Sigmoid colon (tissue), 7 donors: Measurements from ENCODE around the gene EPDR1. TPM values are rescaled to one million over a fixed set of nuclear protein-coding genes. Genes with fewer than 3 reads are reported as not detected.

Experiments used
- DNase-seq: peaks from one replicate; pipeline ENCODE4 v3.0.0-alpha.2; 2019
- H3K27ac ChIP-seq, 4 donors: fragments of 200-600 bp; sonication (generic); one replicate each; pipeline ENCODE4 v1.5.1; 2016 to 2019; ENCODE audit warnings: mild to moderate bottlenecking in 1 of 4
- H3K27me3 ChIP-seq, 3 donors: fragments of 200-600 bp; sonication (generic); one replicate each; pipeline ENCODE4 v1.5.1; 2019; ENCODE audit warnings: mild to moderate bottlenecking in 1 of 3
- H3K36me3 ChIP-seq, 4 donors: fragments of 200-600 bp; sonication (generic); one replicate each; pipeline ENCODE4 v1.5.1; 2016 to 2019
- H3K4me1 ChIP-seq, 4 donors: fragments of 200-600 bp; sonication (generic); one replicate each; pipeline ENCODE4 v1.5.1; 2017 to 2019
- H3K4me3 ChIP-seq, 4 donors: fragments of 200-600 bp; sonication (generic); one replicate each; pipeline ENCODE4 v1.5.1; 2017 to 2019; ENCODE audit warnings: mild to moderate bottlenecking in 2 of 4, moderate library complexity in 1 of 4
- H3K9me3 ChIP-seq, 4 donors: fragments of 200-600 bp in 3 of 4; sonication (generic) in 3 of 4; one replicate each; pipeline versions ENCODE4 v1.5.1 to v1.6.1; 2013 to 2019
- CTCF ChIP-seq, 4 experiments: fragments of 450-650 bp in 3 of 4; fragments of 200-600 bp in 1 of 4; IDR thresholded peaks; one replicate each; pipeline ENCODE4 v1.5.1; 2016 to 2019; ENCODE audit warnings: antibody characterized with exemption in 4 of 4, mild to moderate bottlenecking in 3 of 4, moderate library complexity in 2 of 4
- EP300 ChIP-seq, 4 donors: sonication (generic); formaldehyde crosslinking; IDR thresholded peaks; one replicate each; pipeline ENCODE4 v1.6.1; 2017; ENCODE audit warnings: antibody characterized with exemption in 4 of 4
- POLR2A ChIP-seq, 2 donors: fragments of 450-650 bp; IDR thresholded peaks; one replicate each; pipeline ENCODE4 v1.6.1; 2016; ENCODE audit warnings: antibody characterized with exemption in 2 of 2, mild to moderate bottlenecking in 2 of 2, moderate library complexity in 2 of 2
- POLR2AphosphoS5 ChIP-seq, 4 donors: sonication (generic); formaldehyde crosslinking; IDR thresholded peaks; one replicate each; pipeline ENCODE4 v1.6.1; 2017; ENCODE audit warnings: antibody characterized with exemption in 4 of 4
- WGBS, 2 donors: extraction: QIAGEN DNeasy Blood & Tissue Kit; methylation state at CpG; one replicate each; pipeline ENCODE4 v1.1.7; 2013; 5-methylcytosine and 5-hydroxymethylcytosine counted together
- intact Hi-C: fragments of 100-400 bp; cut with DNase I; formaldehyde crosslinking; loops from one replicate; pipeline ENCODE4 v1.15.1; 2023
- polyA plus RNA-seq, 3 donors: library from polyadenylated mRNA; stranded (reverse); fragments of 200-250 nt; gene quantifications; one replicate each; pipeline ENCODE4 v1.2.3, GENCODE V29; 2013
- total RNA-seq, 4 donors: library from RNA; depleted of rRNA; stranded (reverse); fragments of >200 nt; gene quantifications; one replicate each; pipeline ENCODE4 v1.1.0, GENCODE V29; 2016
- donor health status: healthy with polysubstance abuse.
- donor health status: Bipolar disorder and iron deficiency.
- donor health status: healthy.

Gene EPDR1
- total and polyA plus RNA-seq, 7 donors, result 4.2 to 20.9 (median 9.2) TPM

DNA sequence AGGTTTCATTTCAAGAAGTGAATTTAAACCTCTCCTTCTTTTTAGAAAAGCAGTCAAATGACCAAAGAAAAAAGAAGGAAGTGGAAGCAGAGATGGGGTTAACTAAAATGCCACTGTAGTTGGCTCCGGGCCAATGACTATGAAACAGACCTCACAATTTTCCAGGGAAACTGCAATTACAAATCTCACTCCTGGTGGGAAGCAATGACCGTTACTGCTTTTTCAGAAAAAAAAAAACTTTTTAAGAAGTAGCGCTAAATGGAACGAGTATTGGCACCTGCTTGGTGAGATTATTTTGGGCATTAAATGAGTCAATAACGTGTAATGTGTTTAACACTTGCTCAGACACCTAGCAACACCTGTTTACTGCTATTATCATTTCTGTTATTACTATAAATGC is 5.0 kb upstream of the EPDR1 start:
- no peak for DNase-seq
- no peaks in the 10 kb centered on the region for H3K36me3 ChIP-seq
- intact Hi-C loops, result no loop called here
- H3K9me3 ChIP-seq, result no peaks in the 10 kb centered on the region
- peak overlapping the region in 3 of 4 donors; percentile 67 to 73 (median 71) for H3K27ac ChIP-seq
- WGBS, 2 donors, result 5 to 11% methylated on average over 5 of the region's 5 CpGs
- H3K4me3 ChIP-seq, result peak overlapping the region in 2 of 4 donors; percentile 56 to 57
- H3K27me3 ChIP-seq, result peaks cover 0 to 18% (median 0%) of the 10 kb centered on the region in 3 donors
- TF ChIP-seq POLR2A (IDR thresholded peaks at IDR 0.05) (no peak), POLR2AphosphoS5 (IDR thresholded peaks at IDR 0.05) (no peak), EP300 (IDR thresholded peaks at IDR 0.05) (no peak), CTCF (IDR thresholded peaks at IDR 0.05) (no peak)
- H3K4me1 ChIP-seq, result peaks cover 0 to 24% (median 11%) of the 10 kb centered on the region in 4 donors

GRCh38 chr7:37916017-37916672 is 4.3 kb upstream of the EPDR1 start:
- 5 to 8% methylated on average over 57 of the region's 57 CpGs for WGBS, 2 donors
- Histone ChIP-seq H3K4me1 (peaks cover 0 to 31% (median 11%) of the 10 kb centered on the region in 4 donors), H3K27me3 (peaks cover 0 to 25% (median 3%) of the 10 kb centered on the region in 3 donors), H3K4me3 (peak overlapping the region; percentile 28 to 57 (median 52)), H3K27ac (peak overlapping the region; percentile 58 to 73 (median 69)), H3K36me3 (no peaks in the 10 kb centered on the region), H3K9me3 (no peaks in the 10 kb centered on the region)
- peak; percentile 66 for DNase-seq
- intact Hi-C loops, result no loop called here
- TF ChIP-seq EP300 (IDR thresholded peaks at IDR 0.05) (no peak), CTCF (IDR thresholded peaks at IDR 0.05) (no peak), POLR2AphosphoS5 (IDR thresholded peaks at IDR 0.05) (no peak), POLR2A (IDR thresholded peaks at IDR 0.05) (no peak)

DNA sequence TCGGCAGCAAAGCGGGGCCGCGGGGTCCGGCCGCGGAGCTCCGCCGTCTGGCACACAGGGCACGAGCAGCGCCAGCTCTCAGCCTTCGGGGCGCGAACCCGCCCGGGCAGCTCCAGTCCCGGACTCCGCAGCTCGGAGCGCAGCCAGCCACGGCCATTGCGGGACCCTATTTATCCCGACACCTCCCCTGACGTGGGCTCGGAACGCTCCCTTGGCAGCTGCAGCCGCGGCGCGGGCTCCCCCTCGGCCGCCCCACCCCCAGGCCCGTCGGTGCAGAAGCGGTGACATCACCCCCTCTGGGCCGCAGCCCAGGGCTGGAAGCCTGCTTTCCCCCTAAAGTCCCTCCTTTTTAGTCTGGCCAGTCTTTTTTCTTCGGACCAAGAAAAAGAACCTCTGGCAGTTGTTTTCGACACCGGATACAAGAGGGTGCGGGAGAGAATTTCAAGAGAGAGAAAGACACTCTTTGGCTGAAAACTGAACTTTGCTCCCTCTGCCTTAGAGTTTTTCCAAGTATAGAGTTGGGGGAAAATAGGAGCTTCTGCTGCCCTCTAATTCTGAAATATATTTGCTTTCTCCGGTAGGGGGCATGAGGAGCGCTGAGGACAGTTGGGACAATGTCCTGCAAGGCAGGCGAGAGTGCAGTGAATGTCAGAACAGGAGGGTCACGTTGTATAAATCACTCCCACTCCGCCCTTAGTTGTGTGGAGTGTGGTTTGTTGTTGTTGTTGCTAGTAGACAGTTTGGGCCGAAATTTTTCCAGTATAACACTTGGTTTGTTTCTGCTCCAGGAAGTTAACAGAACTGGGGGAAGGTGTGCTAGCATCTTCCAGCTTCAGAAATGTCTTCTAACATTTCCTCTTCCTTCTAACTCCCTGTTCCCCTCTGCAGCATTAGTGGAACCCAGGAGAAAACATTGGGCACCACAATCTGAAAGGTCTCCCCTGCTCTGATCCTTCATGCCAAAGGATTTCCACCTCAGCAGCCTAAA is 3.5 kb upstream of the EPDR1 start, which contains the start of gene SFRP4:
TSS of gene SFRP4 (minus strand) at position 145 of the 988 bp plus-strand sequence. CDS start 280 bp downstream, outside the sequence.
- peak; percentile 82 for DNase-seq
- Histone ChIP-seq H3K9me3 (no peaks in the 10 kb centered on the region), H3K36me3 (no peaks in the 10 kb centered on the region), H3K27me3 (peaks cover 0 to 33% (median 3%) of the 10 kb centered on the region in 3 donors), H3K4me1 (peaks cover 0 to 37% (median 14%) of the 10 kb centered on the region in 4 donors), H3K27ac (peak within 1 kb of the TSS; percentile 58 to 73 (median 69)), H3K4me3 (peak within 1 kb of the TSS; percentile 28 to 57 (median 52))
- intact Hi-C loops, result no loop called here
- peak in 1 of 4 donors; percentile 18 for TF ChIP-seq POLR2AphosphoS5 (IDR thresholded peaks at IDR 0.05)
- TF ChIP-seq CTCF (IDR thresholded peaks at IDR 0.05), result peak; percentile 9 to 58 (median 34)
- no peak for TF ChIP-seq POLR2A (IDR thresholded peaks at IDR 0.05)
- WGBS, 2 donors, result 1% methylated on average over 46 of the region's 46 CpGs

- intact Hi-C loops, result no loop called here
- no peak overlapping the region for H3K4me3 ChIP-seq
- H3K27ac ChIP-seq, result no peak overlapping the region
- H3K27me3 ChIP-seq, result peaks cover 0 to 33% (median 3%) of the 10 kb centered on the region in 3 donors
- no peak for TF ChIP-seq POLR2A (IDR thresholded peaks at IDR 0.05)
- no peaks in the 10 kb centered on the region for H3K36me3 ChIP-seq
- DNase-seq, result no peak
- WGBS, 2 donors, result 61 to 66% methylated on average over 4 of the region's 4 CpGs
- no peaks in the 10 kb centered on the region for H3K9me3 ChIP-seq
- H3K4me1 ChIP-seq, result peaks cover 0 to 38% (median 14%) of the 10 kb centered on the region in 4 donors
These were observed 1.9 kb upstream of the EPDR1 start for GRCh38 chr7:37918526-37918925.
